ENCODE measurements around the gene RREB1. TPM values are rescaled to one million over a fixed set of nuclear protein-coding genes. Genes with fewer than 3 reads are reported as not detected.

Gene RREB1
- total RNA-seq, 1 donor from 2014 or later = 16.6 TPM

DNA sequence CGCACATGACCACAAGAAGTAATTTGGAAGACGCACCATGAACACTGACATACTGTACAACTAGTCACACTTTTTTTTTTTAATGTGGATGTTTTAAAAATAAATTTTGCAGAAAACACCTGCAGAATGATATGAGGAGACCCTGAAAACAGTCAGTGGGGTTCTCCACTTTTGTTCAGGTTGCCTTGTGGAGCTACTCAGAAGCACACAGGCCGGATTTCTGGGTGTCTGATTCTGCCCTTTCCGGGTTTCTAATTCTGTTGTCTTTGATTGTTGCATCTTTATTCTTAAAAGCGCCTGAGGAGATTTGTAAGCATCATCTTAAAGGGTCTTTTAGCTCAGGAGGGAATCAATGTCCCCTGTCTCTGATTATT is 130.8 kb downstream of the RREB1 start:
- Histone ChIP-seq H3K36me3 (ENCODE audit: control insufficient read depth, insufficient read depth, low read length) (peaks cover 12% of the 10 kb centered on the region), H3K4me3 (ENCODE audit: low read depth, low read length) (no peak overlapping the region), H3K27me3 (ENCODE audit: control insufficient read depth, insufficient read depth, low read length) (no peaks in the 10 kb centered on the region)
- FAIRE-seq (no peak), DNase-seq (ENCODE audit: low read depth) (no peak)
- TF ChIP-seq, protein P1, sequence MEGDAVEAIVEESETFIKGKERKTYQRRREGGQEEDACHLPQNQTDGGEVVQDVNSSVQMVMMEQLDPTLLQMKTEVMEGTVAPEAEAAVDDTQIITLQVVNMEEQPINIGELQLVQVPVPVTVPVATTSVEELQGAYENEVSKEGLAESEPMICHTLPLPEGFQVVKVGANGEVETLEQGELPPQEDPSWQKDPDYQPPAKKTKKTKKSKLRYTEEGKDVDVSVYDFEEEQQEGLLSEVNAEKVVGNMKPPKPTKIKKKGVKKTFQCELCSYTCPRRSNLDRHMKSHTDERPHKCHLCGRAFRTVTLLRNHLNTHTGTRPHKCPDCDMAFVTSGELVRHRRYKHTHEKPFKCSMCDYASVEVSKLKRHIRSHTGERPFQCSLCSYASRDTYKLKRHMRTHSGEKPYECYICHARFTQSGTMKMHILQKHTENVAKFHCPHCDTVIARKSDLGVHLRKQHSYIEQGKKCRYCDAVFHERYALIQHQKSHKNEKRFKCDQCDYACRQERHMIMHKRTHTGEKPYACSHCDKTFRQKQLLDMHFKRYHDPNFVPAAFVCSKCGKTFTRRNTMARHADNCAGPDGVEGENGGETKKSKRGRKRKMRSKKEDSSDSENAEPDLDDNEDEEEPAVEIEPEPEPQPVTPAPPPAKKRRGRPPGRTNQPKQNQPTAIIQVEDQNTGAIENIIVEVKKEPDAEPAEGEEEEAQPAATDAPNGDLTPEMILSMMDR (IDR thresholded peaks at IDR 0.05; ENCODE audit: insufficient read depth, low read length, severe bottlenecking) = no peak

DNA sequence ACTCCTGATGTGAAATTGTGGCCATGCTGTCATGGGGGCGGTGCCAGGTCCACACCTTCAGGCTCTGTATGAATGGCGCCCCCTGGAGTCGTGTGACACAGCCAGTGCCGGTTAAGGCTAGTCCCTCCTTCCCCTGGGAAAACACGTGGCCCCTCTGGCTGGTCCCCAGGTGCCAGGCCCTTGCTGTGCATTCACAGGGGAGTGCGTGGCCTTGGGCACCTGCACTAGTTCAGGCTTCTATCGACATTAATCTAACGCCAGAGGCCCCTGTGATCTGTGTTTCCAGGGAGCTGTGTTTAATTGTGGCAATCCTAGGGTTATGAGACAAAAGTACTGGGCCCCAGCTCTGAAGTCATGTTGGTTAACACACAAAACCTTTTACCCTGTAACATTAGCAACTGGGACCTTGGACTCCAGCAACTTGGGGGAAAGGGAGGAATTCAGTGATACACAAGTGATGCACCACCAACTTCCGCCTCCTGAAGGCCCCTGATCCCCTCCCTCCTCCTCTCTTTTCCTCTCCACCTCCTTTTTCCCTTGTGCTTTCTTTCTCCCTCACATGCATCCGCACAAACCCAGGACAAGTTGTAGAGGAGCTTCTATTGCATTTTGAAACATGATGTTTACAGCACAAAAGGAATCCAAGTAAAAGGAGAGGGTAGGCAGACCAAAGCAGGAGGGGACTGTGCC is 131.3 kb downstream of the RREB1 start:
- no peak for FAIRE-seq
- peak; percentile 60 for DNase-seq (ENCODE audit: low read depth)
- H3K36me3 ChIP-seq (ENCODE audit: control insufficient read depth, insufficient read depth, low read length) = peaks cover 12% of the 10 kb centered on the region
- no peaks in the 10 kb centered on the region for H3K27me3 ChIP-seq (ENCODE audit: control insufficient read depth, insufficient read depth, low read length)
- H3K4me3 ChIP-seq (ENCODE audit: low read depth, low read length) = no peak overlapping the region
- TF ChIP-seq, protein P1 (IDR thresholded peaks at IDR 0.05; ENCODE audit: insufficient read depth, low read length, severe bottlenecking) = peak; percentile 76

DNA sequence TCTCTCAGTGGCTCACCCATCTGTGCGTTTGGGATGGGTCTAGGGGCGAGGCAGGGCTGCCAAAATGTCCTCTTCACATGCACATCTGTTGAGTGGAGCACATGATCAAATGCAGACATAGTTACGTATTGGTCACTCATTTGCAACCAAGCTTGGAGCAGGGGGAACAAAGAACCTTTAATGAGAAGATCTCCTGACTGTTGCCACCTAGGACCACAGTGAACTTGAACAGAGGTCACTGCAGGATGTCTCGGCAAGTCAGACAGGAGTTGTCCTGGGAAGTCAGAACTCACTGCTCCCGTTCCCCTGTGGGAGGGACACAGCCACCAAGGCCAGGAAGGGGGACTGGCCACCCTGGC is 131.8 kb downstream of the RREB1 start:
- DNase-seq (ENCODE audit: low read depth) (no peak), FAIRE-seq (no peak)
- peaks cover 12% of the 10 kb centered on the region for H3K36me3 ChIP-seq (ENCODE audit: control insufficient read depth, insufficient read depth, low read length)
- H3K4me3 ChIP-seq (ENCODE audit: low read depth, low read length) = no peak overlapping the region
- TF ChIP-seq, protein P1 (IDR thresholded peaks at IDR 0.05; ENCODE audit: insufficient read depth, low read length, severe bottlenecking) = no peak
- H3K27me3 ChIP-seq (ENCODE audit: control insufficient read depth, insufficient read depth, low read length) = no peaks in the 10 kb centered on the region

DNA sequence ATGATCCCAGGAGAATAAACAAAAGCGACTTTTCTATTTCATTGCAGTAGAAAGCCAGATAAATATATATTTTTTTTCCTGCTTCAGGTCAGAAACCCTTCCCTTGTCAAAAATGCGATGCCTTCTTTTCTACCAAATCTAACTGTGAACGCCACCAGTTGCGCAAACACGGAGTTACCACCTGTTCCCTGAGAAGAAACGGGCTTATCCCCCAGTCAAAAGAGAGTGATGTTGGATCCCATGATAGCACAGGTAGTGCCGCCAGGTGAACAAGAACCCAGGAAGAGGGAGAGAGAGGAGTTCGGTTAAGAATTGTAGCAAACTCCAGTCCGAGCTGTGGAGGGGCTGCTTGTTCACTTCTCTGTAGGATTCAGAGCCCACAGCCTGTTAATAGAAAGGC is 132.6 kb downstream of the RREB1 start:
- Histone ChIP-seq H3K27me3 (ENCODE audit: control insufficient read depth, insufficient read depth, low read length) (no peaks in the 10 kb centered on the region), H3K36me3 (ENCODE audit: control insufficient read depth, insufficient read depth, low read length) (peaks cover 15% of the 10 kb centered on the region), H3K4me3 (ENCODE audit: low read depth, low read length) (no peak overlapping the region)
- TF ChIP-seq, protein P1 (IDR thresholded peaks at IDR 0.05; ENCODE audit: insufficient read depth, low read length, severe bottlenecking) = no peak
- FAIRE-seq = no peak
- no peak for DNase-seq (ENCODE audit: low read depth)

DNA sequence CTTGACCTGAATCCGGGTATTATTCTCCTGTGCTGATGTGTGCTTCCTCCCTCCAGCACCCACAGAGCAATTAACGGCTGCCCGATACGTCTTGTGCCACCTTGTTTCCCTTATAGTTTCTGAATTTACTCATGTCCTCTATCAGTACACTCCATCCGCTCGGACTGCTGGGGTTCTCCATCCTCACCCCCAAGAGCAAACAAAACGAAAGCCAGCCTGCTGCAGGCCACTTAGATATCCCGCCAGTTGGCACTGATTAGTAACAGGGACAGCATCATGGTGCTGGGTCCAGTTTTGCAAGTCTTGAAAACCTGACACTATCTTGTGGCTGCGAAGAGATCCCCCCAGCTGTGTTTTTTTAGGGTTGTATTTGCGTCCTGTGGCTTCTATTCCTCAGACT is 133.4 kb downstream of the RREB1 start:
- H3K36me3 ChIP-seq (ENCODE audit: control insufficient read depth, insufficient read depth, low read length) = peaks cover 19% of the 10 kb centered on the region
- TF ChIP-seq, protein P1 (IDR thresholded peaks at IDR 0.05; ENCODE audit: insufficient read depth, low read length, severe bottlenecking) = no peak
- H3K27me3 ChIP-seq (ENCODE audit: control insufficient read depth, insufficient read depth, low read length) = no peaks in the 10 kb centered on the region
- no peak for DNase-seq (ENCODE audit: low read depth)
- H3K4me3 ChIP-seq (ENCODE audit: low read depth, low read length) = no peak overlapping the region
- FAIRE-seq = no peak

All from bronchial epithelial cell (primary cell).